Measurements from ENCODE around the gene PLCXD3.
A peak's percentile ranks its signal among the peaks of the same experiment; 100 is the strongest.

The PLCXD3 gene

DNA sequence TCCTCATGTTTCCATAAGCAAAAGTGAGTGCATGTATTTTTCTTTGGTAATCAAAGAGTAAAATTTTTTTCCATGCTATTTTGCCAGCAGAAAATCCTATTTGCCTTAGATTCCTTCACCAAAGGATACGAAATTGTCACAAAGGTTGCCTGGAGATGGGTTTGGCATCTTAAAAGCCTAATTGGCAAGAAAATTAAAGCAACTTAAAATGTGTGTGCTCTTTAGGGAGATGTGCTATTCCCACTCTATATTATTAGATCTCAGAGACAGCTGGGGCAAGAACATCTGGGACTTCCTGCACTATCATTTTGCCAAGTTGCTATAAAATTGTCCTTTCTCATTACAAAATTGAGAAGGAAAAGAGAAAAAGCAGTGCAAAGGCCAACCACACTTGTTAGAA lies 146.1 kb downstream of the PLCXD3 start:
- no peak for ATAC-seq
- Mint-ChIP-seq H3K27ac (no peak overlapping the region), H3K4me1 (no peaks in the 10 kb centered on the region), H3K27me3 (no peaks in the 10 kb centered on the region), H3K4me3 (no peak overlapping the region), H3K9me3 (peaks cover 2% of the 10 kb centered on the region), H3K36me3 (no peaks in the 10 kb centered on the region)

DNA sequence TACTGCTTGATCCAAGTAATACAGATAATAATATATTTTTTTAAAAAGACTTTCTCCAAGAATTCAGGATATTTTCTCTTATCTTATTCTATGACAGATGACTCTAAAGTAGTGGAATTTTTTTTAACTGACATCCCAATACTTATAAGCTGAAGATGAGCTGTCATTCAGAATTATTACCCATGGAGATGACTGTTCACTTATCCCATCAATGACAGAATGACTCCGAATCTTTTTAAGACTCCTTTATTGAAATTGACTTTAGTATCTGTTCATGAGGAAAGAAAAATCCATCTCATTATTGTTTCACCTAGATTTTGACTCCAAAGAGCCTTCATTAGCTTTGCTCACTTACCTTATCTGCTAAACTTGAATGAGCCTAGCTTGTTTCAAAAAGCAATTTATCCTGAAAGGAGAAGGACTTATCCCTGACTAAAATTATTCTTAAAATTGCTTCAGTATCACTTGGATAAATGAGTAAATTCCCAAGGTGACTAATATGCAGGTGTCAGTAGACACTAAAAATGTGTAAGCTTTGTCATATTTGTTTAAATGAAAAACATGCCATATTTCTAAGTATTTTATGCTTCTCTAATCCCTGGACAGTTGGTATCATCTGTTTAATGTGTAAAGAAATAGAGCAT lies 146.9 kb downstream of the PLCXD3 start:
- H3K4me3 Mint-ChIP-seq = no peak overlapping the region
- H3K4me1 Mint-ChIP-seq = no peaks in the 10 kb centered on the region
- H3K36me3 Mint-ChIP-seq = no peaks in the 10 kb centered on the region
- no peak for ATAC-seq
- no peaks in the 10 kb centered on the region for H3K9me3 Mint-ChIP-seq
- H3K27me3 Mint-ChIP-seq = no peaks in the 10 kb centered on the region
- H3K27ac Mint-ChIP-seq = no peak overlapping the region

DNA sequence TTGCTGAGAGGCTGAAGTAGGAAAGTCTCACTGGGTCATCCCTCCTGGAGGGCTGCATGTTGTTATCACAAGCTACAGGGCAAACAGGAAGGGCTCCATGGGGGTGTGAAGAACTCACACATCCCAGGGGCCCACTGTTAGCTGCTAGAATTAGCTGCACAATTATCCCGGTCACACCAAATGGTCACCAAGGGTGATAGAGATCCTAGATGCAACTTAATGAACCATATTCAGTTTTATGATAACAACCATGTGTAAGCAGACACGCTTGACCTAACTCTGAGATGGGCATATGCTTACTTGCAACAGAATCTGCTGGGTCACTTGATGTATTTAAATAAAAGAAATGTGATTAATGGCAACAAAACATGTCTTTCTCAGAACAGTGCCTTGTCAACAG lies 153.6 kb downstream of the PLCXD3 start:
- H3K36me3 Mint-ChIP-seq = no peaks in the 10 kb centered on the region
- H3K27me3 Mint-ChIP-seq = no peaks in the 10 kb centered on the region
- H3K27ac Mint-ChIP-seq = no peak overlapping the region

DNA sequence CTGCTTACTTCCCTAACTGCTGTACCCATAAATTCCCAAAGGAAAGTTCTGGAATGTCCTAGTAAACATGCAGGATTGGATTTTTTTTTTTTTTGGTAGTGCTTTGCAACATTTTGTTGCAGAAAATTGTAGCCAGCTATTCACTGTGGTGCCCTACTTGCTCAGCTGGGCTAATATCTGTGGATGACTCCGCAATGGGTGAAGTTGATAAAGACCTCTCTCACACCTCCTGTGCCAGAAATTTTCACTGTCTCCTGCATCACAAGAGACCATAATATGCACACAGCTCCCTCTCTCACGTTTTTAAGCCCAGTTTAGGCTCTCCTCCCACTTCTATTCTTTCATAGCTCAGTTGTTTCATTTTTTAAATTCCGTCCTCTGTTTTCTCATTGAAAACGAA lies 160.6 kb downstream of the PLCXD3 start:
- Mint-ChIP-seq H3K4me1 (no peaks in the 10 kb centered on the region), H3K9me3 (peaks cover 3% of the 10 kb centered on the region), H3K4me3 (no peak overlapping the region), H3K27ac (no peak overlapping the region), H3K27me3 (no peaks in the 10 kb centered on the region), H3K36me3 (no peaks in the 10 kb centered on the region)
- no peak for ATAC-seq

More for the DNA sequence above, 153.6 kb downstream of the PLCXD3 start:
- H3K4me1 Mint-ChIP-seq = no peaks in the 10 kb centered on the region
- no peak overlapping the region for H3K4me3 Mint-ChIP-seq
- no peak for ATAC-seq
- peaks cover 3% of the 10 kb centered on the region for H3K9me3 Mint-ChIP-seq

DNA sequence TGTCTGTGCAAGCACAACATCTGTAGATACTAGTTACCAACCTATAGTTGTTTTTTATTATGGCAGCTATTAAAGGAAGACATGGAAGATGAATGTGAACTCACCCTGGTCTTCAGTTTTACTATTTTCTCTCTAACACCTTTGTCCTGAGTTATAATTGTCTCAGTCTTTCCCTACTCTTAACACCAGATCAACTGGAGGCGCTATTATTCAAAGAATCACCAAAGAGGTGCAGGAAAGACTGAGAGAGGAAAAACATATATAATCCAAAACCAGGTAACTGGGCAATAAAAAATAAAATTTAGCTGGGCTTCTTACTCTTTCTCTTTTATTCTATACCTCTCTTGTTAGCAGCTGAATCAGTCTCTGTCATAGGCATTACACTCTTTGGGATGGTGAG lies 162.8 kb downstream of the PLCXD3 start:
- no peak overlapping the region for H3K4me3 Mint-ChIP-seq
- H3K36me3 Mint-ChIP-seq = no peaks in the 10 kb centered on the region
- H3K27ac Mint-ChIP-seq = no peak overlapping the region
- no peak for ATAC-seq
- H3K9me3 Mint-ChIP-seq = no peaks in the 10 kb centered on the region
- H3K27me3 Mint-ChIP-seq = no peaks in the 10 kb centered on the region
- no peaks in the 10 kb centered on the region for H3K4me1 Mint-ChIP-seq

DNA sequence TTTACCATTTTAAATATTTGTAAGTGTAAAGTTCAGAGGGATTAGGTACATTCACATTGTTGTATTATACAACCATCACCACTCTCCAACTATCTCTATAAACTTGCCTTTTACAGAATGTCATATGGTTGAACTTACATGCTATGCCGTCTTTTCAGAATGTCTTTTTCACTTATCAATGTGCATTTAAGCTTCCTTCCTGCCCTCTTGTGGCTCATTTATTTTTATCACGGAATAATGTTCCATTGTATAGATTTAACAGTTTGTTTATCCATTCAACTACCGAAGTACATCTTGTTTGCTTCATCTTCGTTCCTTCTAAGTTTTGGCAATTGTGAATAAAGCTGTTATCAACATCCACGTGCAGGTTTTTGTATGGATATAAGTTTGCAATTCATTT lies 163.8 kb downstream of the PLCXD3 start:
- Mint-ChIP-seq H3K27ac (no peak overlapping the region), H3K4me3 (no peak overlapping the region), H3K36me3 (no peaks in the 10 kb centered on the region), H3K4me1 (no peaks in the 10 kb centered on the region), H3K27me3 (no peaks in the 10 kb centered on the region), H3K9me3 (no peaks in the 10 kb centered on the region)
- ATAC-seq = no peak

DNA sequence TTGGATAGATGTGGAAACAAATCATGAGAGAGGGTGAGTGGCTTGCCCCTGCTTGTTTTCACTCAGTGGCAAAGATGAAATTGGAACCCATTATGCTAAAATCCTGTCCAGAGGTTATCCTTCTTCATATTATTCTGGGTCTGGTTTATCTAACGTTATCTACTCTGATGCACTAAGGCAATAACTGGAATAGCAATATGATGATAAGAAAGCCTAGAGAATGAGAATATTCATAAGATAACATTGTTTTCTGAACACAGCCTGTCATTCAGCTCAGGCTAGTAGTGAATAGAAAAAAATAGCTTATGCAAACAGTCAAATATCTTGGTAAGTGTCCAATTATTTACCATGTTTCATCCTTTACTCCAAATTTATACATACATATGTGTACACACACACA lies 165.1 kb downstream of the PLCXD3 start:
- Mint-ChIP-seq H3K4me3 (no peak overlapping the region), H3K27me3 (no peaks in the 10 kb centered on the region), H3K4me1 (no peaks in the 10 kb centered on the region), H3K36me3 (no peaks in the 10 kb centered on the region), H3K9me3 (no peaks in the 10 kb centered on the region), H3K27ac (no peak overlapping the region)
- ATAC-seq = no peak

DNA sequence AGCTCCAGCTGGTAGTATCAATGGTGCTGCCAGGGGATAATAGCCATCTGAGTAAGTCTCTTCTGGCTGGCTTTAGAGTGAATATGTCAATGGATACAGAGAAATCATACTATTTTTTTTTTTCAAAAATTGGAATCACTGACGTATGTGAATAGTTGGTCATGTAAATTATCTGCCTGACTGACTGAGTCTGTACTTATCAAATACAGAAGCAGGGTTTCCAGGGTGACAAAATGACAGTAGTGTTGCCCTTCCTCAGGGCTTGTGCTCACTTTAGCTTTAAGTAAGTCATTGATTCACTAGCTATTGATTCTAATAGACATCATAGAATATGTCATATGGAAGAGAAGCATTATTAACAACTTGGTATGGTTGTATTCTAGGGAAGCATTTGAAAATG lies 171.1 kb downstream of the PLCXD3 start:
- H3K4me3 Mint-ChIP-seq = no peak overlapping the region

DNA sequence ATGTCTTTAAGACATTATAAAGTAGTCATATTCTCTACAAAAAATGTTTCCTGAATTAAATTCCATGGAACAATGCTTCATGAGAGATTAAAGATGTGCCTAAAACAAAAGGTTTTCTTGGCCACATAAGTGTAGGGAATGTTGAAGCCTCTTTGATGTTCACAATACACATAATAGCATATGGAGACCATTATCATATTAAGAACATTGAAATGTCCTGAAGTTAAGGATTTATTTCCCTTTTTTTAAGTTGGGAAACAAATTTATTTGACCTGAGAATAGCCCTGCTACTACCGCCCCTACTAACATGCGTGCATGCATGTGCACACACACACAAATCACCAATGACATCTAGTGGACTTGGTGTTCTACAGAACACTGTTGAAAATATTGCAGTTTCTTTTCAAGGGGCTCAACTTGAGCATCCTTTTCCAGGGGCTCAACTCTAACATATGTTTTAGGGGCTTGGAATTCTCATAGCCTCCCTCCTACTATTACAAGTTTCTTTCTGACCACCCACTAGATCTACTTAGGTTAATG lies 172.2 kb downstream of the PLCXD3 start:
- H3K36me3 Mint-ChIP-seq = no peaks in the 10 kb centered on the region
- H3K4me1 Mint-ChIP-seq = no peaks in the 10 kb centered on the region
- H3K27me3 Mint-ChIP-seq = no peaks in the 10 kb centered on the region
- no peak overlapping the region for H3K4me3 Mint-ChIP-seq
- ATAC-seq = no peak
- no peak overlapping the region for H3K27ac Mint-ChIP-seq
- no peaks in the 10 kb centered on the region for H3K9me3 Mint-ChIP-seq

More for the DNA sequence above, 171.1 kb downstream of the PLCXD3 start:
- Mint-ChIP-seq H3K27me3 (no peaks in the 10 kb centered on the region), H3K36me3 (no peaks in the 10 kb centered on the region), H3K4me1 (no peaks in the 10 kb centered on the region), H3K9me3 (no peaks in the 10 kb centered on the region), H3K27ac (no peak overlapping the region)
- peak; percentile 53 for ATAC-seq

DNA sequence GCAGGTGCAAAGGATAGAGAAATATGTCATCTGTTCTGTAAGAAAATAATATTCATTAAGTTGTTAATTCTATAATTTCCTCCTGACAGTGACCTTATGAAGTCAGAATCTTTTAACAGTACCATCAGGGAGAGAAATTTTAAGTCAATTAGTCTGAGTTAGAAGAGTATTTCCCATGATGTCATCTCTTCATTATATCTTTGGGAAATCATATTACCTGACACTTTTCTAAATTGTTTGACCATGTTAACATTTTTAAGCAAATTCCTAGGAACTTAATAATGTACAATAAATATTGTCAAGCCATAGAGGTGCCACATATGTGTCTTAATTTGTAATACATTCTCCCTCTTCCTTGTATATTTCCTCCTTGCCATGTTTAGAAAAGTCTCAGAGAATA lies 172.7 kb downstream of the PLCXD3 start:
- ATAC-seq = no peak
- no peak overlapping the region for H3K27ac Mint-ChIP-seq
- no peaks in the 10 kb centered on the region for H3K9me3 Mint-ChIP-seq
- H3K4me1 Mint-ChIP-seq = no peaks in the 10 kb centered on the region
- H3K27me3 Mint-ChIP-seq = no peaks in the 10 kb centered on the region
- no peaks in the 10 kb centered on the region for H3K36me3 Mint-ChIP-seq
- H3K4me3 Mint-ChIP-seq = no peak overlapping the region

DNA sequence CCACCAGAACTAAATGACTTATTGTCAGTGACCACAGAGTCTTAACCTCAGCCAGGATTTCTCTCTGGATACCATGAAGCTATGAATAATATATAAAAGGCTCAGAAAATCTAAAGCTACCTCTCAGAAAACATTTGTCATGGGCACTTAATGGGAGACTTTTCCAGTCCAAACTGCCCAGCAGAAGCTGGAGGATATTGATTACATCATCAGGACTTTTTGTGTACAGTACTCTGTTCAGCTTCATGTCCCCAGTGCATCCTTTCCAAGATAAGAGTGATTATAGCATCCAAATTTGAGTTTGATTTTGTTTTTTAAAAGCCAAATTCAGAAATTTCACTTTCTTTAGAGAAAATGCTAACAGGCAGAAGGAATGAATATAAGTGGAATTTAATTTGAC lies 173.2 kb downstream of the PLCXD3 start:
- Mint-ChIP-seq H3K4me1 (no peaks in the 10 kb centered on the region), H3K27ac (no peak overlapping the region), H3K36me3 (no peaks in the 10 kb centered on the region), H3K4me3 (no peak overlapping the region), H3K27me3 (no peaks in the 10 kb centered on the region), H3K9me3 (no peaks in the 10 kb centered on the region)
- no peak for ATAC-seq

DNA sequence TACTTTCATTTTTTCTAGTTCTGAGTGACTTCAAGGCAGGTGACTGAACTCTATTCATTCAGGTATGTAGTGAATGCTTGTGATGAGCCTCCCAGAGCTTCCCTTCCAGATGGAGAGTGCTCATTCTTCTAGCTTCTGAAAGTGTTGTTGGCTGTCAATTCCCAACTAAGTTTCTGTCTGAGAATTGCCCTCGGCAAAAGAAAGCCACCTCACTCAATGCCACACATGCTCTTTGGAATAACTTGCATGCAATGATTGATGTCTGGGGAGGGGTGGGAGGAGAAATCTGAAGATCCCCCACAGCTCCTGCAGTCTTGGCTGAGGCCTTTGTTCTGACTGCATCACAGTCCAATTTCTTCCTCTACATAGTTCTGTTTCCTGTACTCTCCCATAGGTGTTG lies 173.9 kb downstream of the PLCXD3 start:
- Mint-ChIP-seq H3K27ac (no peak overlapping the region), H3K4me1 (no peaks in the 10 kb centered on the region), H3K4me3 (no peak overlapping the region)

DNA sequence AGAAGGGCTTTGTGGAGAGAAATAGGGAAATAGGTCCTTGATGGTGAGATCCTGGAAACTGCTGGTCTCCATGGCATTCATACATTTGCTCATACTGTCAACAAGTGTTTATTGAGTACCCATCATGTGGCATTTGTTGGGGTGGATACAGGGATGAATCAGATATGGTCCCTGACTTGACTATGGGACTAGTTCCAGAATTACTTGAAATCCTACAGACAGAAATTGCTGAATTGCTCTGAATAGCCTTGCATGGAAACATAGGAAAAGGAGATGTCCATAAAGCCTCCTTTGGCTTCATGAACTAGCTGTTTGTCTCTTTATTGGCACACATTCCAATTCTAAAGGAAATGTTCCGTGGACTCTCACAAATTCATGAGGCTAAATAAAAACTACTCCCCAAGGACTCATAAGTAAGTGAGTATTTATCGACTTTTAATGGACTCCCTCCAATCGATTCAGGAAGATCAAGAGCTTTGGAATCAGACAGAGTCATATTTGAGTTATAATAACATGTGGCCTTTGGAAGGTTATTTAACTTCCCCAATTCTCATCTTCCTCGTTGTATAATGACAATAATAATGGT lies 174.7 kb downstream of the PLCXD3 start:
- no peaks in the 10 kb centered on the region for H3K27me3 Mint-ChIP-seq
- H3K4me3 Mint-ChIP-seq = no peak overlapping the region
- no peaks in the 10 kb centered on the region for H3K4me1 Mint-ChIP-seq
- no peak for ATAC-seq
- no peaks in the 10 kb centered on the region for H3K36me3 Mint-ChIP-seq
- H3K9me3 Mint-ChIP-seq = no peaks in the 10 kb centered on the region
- no peak overlapping the region for H3K27ac Mint-ChIP-seq

More for the DNA sequence above, 173.9 kb downstream of the PLCXD3 start:
- Mint-ChIP-seq H3K36me3 (no peaks in the 10 kb centered on the region), H3K9me3 (no peaks in the 10 kb centered on the region), H3K27me3 (no peaks in the 10 kb centered on the region)
- no peak for ATAC-seq

DNA sequence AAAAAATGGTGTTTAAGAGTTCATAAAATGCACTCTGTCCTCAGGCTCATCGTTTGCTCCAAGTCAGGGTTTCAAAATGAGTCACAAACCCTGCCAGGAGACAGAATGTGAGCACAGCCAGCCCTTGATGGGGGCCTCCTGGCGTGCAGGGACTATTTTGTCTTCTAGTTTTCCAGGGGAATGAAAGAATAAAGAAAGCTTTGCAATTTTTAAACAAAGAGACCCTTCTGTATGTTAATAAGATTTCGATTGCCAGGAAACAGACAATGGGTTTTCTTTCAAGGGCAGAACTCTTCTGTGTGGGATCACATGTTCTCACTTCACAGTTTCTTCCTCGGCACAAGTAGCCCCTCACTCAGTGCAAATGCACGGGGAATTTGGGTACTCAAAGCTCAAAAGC lies 175.6 kb downstream of the PLCXD3 start:
- no peak for ATAC-seq
- Mint-ChIP-seq H3K9me3 (peaks cover 2% of the 10 kb centered on the region), H3K4me1 (no peaks in the 10 kb centered on the region), H3K4me3 (no peak overlapping the region), H3K27ac (no peak overlapping the region), H3K36me3 (no peaks in the 10 kb centered on the region), H3K27me3 (no peaks in the 10 kb centered on the region)

DNA sequence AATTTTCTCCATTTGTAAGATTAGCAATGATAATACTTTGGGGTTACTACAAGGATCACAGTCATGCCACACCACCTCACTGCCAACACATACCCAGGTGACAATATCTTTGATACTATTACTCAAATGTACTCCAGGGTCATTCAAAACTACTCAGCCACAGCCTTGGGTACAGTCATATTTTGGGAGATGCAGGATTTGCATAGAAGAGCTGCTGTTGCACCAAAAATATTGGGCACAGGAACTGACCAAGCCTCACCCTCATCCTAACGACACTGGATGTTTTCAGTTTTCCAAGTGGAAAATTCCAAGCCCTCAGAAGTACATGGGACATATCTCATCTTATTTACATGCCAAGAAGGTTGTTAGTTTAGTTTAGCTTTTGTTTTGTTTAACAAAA lies 176.2 kb downstream of the PLCXD3 start:
- Mint-ChIP-seq H3K4me1 (no peaks in the 10 kb centered on the region), H3K27me3 (no peaks in the 10 kb centered on the region), H3K27ac (no peak overlapping the region), H3K36me3 (no peaks in the 10 kb centered on the region), H3K4me3 (no peak overlapping the region), H3K9me3 (peaks cover 2% of the 10 kb centered on the region)
- ATAC-seq = no peak

DNA sequence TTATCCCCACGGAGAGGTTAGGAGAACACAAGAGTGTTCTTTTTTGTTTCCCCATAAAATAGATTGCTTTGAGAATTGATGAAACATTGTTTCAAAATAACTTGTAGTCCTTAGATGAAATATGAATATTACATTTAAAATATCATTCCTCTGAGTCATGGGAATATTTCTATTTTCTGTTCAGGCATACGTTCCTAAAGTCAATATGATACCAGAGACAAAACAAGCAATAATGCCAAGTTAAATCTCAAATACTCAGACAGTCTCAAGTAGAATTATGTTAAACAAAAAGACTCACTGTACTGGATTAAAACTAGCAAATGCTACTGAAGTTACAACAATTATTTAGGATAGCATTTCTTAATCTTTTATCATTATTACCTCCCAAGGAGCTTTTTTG lies 185.3 kb downstream of the PLCXD3 start:
- H3K27ac Mint-ChIP-seq = no peak overlapping the region
- H3K4me1 Mint-ChIP-seq = no peaks in the 10 kb centered on the region
- no peaks in the 10 kb centered on the region for H3K36me3 Mint-ChIP-seq
- H3K9me3 Mint-ChIP-seq = peaks cover 4% of the 10 kb centered on the region
- no peaks in the 10 kb centered on the region for H3K27me3 Mint-ChIP-seq
- ATAC-seq = no peak
- H3K4me3 Mint-ChIP-seq = no peak overlapping the region

Data from stimulated activated memory B cell treated with anti-CD40 and anti-IgM and Interleukin-4, amounts not matched to agents 10 μg/mL and 1 μg/mL and 100 μg/mL, for 72 hours (primary cell).